CD14-positive monocyte (primary cell): ENCODE results near the gene NIPAL3. TPM values are rescaled to one million over a fixed set of nuclear protein-coding genes. Genes with fewer than 3 reads are reported as not detected.

Source experiments
- DNase-seq, 3 donors: peaks; one replicate each; pipeline ENCODE4 v3.0.0-alpha.2; 2011 to 2022
- H2AFZ ChIP-seq: 2 replicates; pipeline ENCODE4 v1.6.0; 2012; ENCODE audit warnings: mild to moderate bottlenecking, low read depth, low read length, inconsistent platforms; ENCODE audit not compliant: insufficient read depth, poor library complexity, severe bottlenecking
- H3K27ac ChIP-seq, 2 donors: 1 replicate in 1 of 2; 2 replicates in 1 of 2; pipeline ENCODE4 v1.5.1; 2012 to 2013; ENCODE audit warnings: low read length in 2 of 2, control low read depth in 1 of 2, inconsistent platforms in 1 of 2, low read depth in 1 of 2, mild to moderate bottlenecking in 1 of 2
- H3K27me3 ChIP-seq, 2 donors: one replicate each; pipeline versions ENCODE4 v1.6.0 to v1.6.1; 2011 to 2013; ENCODE audit warnings: low read length in 2 of 2; ENCODE audit not compliant: control insufficient read depth in 2 of 2, insufficient read depth in 2 of 2
- H3K36me3 ChIP-seq, 2 donors: replicated peaks in 1 of 2; 1 replicate in 1 of 2; 2 replicates in 1 of 2; pipeline versions ENCODE4 v1.5.1 to v1.6.1; 2012 to 2013; ENCODE audit warnings: low read length in 2 of 2, control low read depth in 1 of 2, inconsistent platforms in 1 of 2, mild to moderate bottlenecking in 1 of 2; ENCODE audit not compliant: insufficient read depth in 2 of 2, control insufficient read depth in 1 of 2
- H3K4me1 ChIP-seq, 2 donors: 1 replicate in 1 of 2; 2 replicates in 1 of 2; pipeline versions ENCODE4 v1.5.1 to v1.6.1; 2012 to 2013; ENCODE audit warnings: low read length in 2 of 2, control low read depth in 1 of 2, inconsistent platforms in 1 of 2, mild to moderate bottlenecking in 1 of 2, moderate library complexity in 1 of 2; ENCODE audit not compliant: insufficient read depth in 2 of 2, control insufficient read depth in 1 of 2
- H3K4me2 ChIP-seq: replicated peaks from 2 replicates; pipeline ENCODE3; 2012; ENCODE audit warnings: low read length, moderate library complexity, mild to moderate bottlenecking; ENCODE audit not compliant: poor library complexity, severe bottlenecking; ENCODE audit errors: extremely low read depth
- H3K4me3 ChIP-seq, 3 experiments: fragments of 200-600 bp in 1 of 3; sonication (generic) in 1 of 3; replicated peaks in 1 of 3; 1 replicate in 2 of 3; 2 replicates in 1 of 3; pipeline ENCODE4 v1.5.1; 2011 to 2013; ENCODE audit warnings: low read length in 3 of 3, mild to moderate bottlenecking in 3 of 3, control low read depth in 2 of 3, low read depth in 2 of 3, inconsistent platforms in 1 of 3, moderate library complexity in 1 of 3
- H3K79me2 ChIP-seq: 2 replicates; pipeline ENCODE4 v1.6.0; 2012; ENCODE audit warnings: mild to moderate bottlenecking, control low read depth, inconsistent platforms, low read length, moderate library complexity; ENCODE audit not compliant: insufficient read depth
- H3K9ac ChIP-seq: 2 replicates; pipeline ENCODE4 v1.6.0; 2017; ENCODE audit warnings: low read length, mild to moderate bottlenecking; ENCODE audit not compliant: insufficient read depth, poor library complexity, severe bottlenecking
- H3K9me3 ChIP-seq, 2 donors: replicated peaks in 1 of 2; 1 replicate in 1 of 2; 2 replicates in 1 of 2; pipeline versions ENCODE4 v1.5.1 to v1.6.1; 2012 to 2013; ENCODE audit warnings: low read length in 2 of 2, control low read depth in 1 of 2; ENCODE audit not compliant: control insufficient read depth in 1 of 2, insufficient read depth in 1 of 2
- H4K20me1 ChIP-seq: 2 replicates; pipeline ENCODE4 v1.6.0; 2012; ENCODE audit warnings: mild to moderate bottlenecking, low read length, control low read depth, moderate library complexity; ENCODE audit not compliant: insufficient read depth
- H3K27ac Mint-ChIP-seq, 7 donors: one replicate each; pipeline ENCODE4 v1.8.0; 2020; ENCODE audit warnings: mild to moderate bottlenecking in 7 of 7, mixed read lengths in 7 of 7, moderate library complexity in 6 of 7, inconsistent platforms in 2 of 7
- H3K27me3 Mint-ChIP-seq, 3 donors: one replicate each; pipeline ENCODE4 v1.8.0; 2021 to 2022; ENCODE audit warnings: low read depth in 3 of 3, mild to moderate bottlenecking in 3 of 3, mixed read lengths in 3 of 3, moderate library complexity in 3 of 3, inconsistent platforms in 1 of 3
- H3K36me3 Mint-ChIP-seq, 2 donors: one replicate each; pipeline ENCODE4 v1.8.0; 2020; ENCODE audit warnings: mixed read lengths in 2 of 2, inconsistent platforms in 1 of 2, mild to moderate bottlenecking in 1 of 2
- H3K4me1 Mint-ChIP-seq: one replicate; pipeline ENCODE4 v1.8.0; 2020; ENCODE audit warnings: mild to moderate bottlenecking, mixed read lengths
- H3K4me3 Mint-ChIP-seq, 2 donors: one replicate each; pipeline ENCODE4 v1.8.0; 2020; ENCODE audit warnings: mild to moderate bottlenecking in 2 of 2, mixed read lengths in 2 of 2, moderate library complexity in 1 of 2
- H3K9me3 Mint-ChIP-seq, 7 donors: one replicate each; pipeline ENCODE4 v1.8.0; 2020 to 2022; ENCODE audit warnings: mixed read lengths in 7 of 7, mild to moderate bottlenecking in 6 of 7, moderate library complexity in 6 of 7, inconsistent platforms in 2 of 7
- CTCF ChIP-seq: fragments of 200-600 bp; IDR thresholded peaks from one replicate; pipeline ENCODE4 v1.8.0; 2022; ENCODE audit warnings: antibody characterized with exemption, mild to moderate bottlenecking
- WGBS: methylation state at CpG from one replicate; pipeline ENCODE4 v1.1.5; 2013; ENCODE audit warnings: missing lambda C conversion rate; ENCODE audit not compliant: insufficient coverage; 5-methylcytosine and 5-hydroxymethylcytosine counted together
- intact Hi-C, 2 donors: fragments of 100-400 bp; cut with micrococcal nuclease; formaldehyde crosslinking; loops; one replicate each; pipeline versions ENCODE4 v1.15.0 to v1.15.1; 2023
- polyA plus RNA-seq, 3 donors: library from polyadenylated mRNA; depleted of rRNA in 1 of 3; unstranded in 2 of 3; stranded (reverse) in 1 of 3; fragments of 300-500 nt in 2 of 3; fragments of >200 nt in 1 of 3; fragmentation: Illumina TruSeq in 2 of 3; gene quantifications; 1 replicate in 2 of 3; 2 replicates in 1 of 3; pipeline ENCODE4 v1.2.3, GENCODE V29; 2012 to 2021

Gene NIPAL3
- polyA plus RNA-seq, 3 donors: 5.9 to 9.6 (median 6.6) TPM

- H3K27me3 Mint-ChIP-seq: peaks cover 0 to 1% (median 0%) of the 10 kb centered on the region in 3 donors
- peaks cover 3% of the 10 kb centered on the region for H3K4me1 Mint-ChIP-seq
Measured at GRCh38 chr1:24427545-24427862, 11.9 kb downstream of the NIPAL3 start.

GRCh38 chr1:24435782-24436365 is 20.3 kb downstream of the NIPAL3 start:
- peaks cover 11 to 22% of the 10 kb centered on the region in 2 donors for H3K36me3 ChIP-seq
- H3K9ac ChIP-seq: no peak overlapping the region
- Mint-ChIP-seq H3K36me3 (peaks cover 31 to 40% of the 10 kb centered on the region in 2 donors), H3K4me3 (no peak overlapping the region), H3K9me3 (no peaks in the 10 kb centered on the region), H3K27ac (peak overlapping the region in 1 of 7 donors; percentile 46), H3K4me1 (peaks cover 3% of the 10 kb centered on the region), H3K27me3 (peaks cover 0 to 1% (median 0%) of the 10 kb centered on the region in 3 donors)
- no peaks in the 10 kb centered on the region for H3K79me2 ChIP-seq
- WGBS: no CpG with 5 or more reads among the region's 8 CpGs
- H3K4me2 ChIP-seq: no peak overlapping the region
- no peaks in the 10 kb centered on the region for H3K9me3 ChIP-seq
- no peaks in the 10 kb centered on the region for H3K27me3 ChIP-seq
- no peak overlapping the region for H3K4me3 ChIP-seq
- no peak for TF ChIP-seq CTCF
- no peak overlapping the region for H3K27ac ChIP-seq
- intact Hi-C loops: no loop called here
- H2AFZ ChIP-seq: no peak overlapping the region
- H3K4me1 ChIP-seq: no peaks in the 10 kb centered on the region
- no peaks in the 10 kb centered on the region for H4K20me1 ChIP-seq
- no peak for DNase-seq

More at GRCh38 chr1:24427545-24427862, 11.9 kb downstream of the NIPAL3 start:
- Histone ChIP-seq H3K79me2 (no peaks in the 10 kb centered on the region), H3K9ac (no peak overlapping the region), H3K9me3 (no peaks in the 10 kb centered on the region), H3K4me3 (no peak overlapping the region), H3K36me3 (peaks cover 10 to 29% of the 10 kb centered on the region in 2 donors), H3K4me2 (no peak overlapping the region), H3K27me3 (no peaks in the 10 kb centered on the region), H2AFZ (no peak overlapping the region), H3K27ac (no peak overlapping the region), H3K4me1 (no peaks in the 10 kb centered on the region), H4K20me1 (no peaks in the 10 kb centered on the region)
- H3K27ac Mint-ChIP-seq: no peak overlapping the region
- 100% methylated on average over 1 of the region's 1 CpG for WGBS
- H3K4me3 Mint-ChIP-seq: no peak overlapping the region
- no peak for TF ChIP-seq CTCF
- peaks cover 55 to 61% of the 10 kb centered on the region in 2 donors for H3K36me3 Mint-ChIP-seq
- no peak for DNase-seq
- H3K9me3 Mint-ChIP-seq: no peaks in the 10 kb centered on the region
- intact Hi-C loops: no loop called here
